ENCODE data around the gene HSPA6.

The HSPA6 gene

GRCh38 chr1:161501234-161501633 lies 23.1 kb upstream of the HSPA6 start:
- no peaks in the 10 kb centered on the region for H3K36me3 Mint-ChIP-seq (ENCODE audit: low read depth)
- no peak overlapping the region for H3K4me3 Mint-ChIP-seq
- TF ChIP-seq CTCF (IDR thresholded peaks at IDR 0.05; ENCODE audit: unreplicated experiment in 3 of 3): no peak
- H3K27ac Mint-ChIP-seq: peak overlapping the region in 1 of 3 experiments; percentile 6
- peaks cover 6% of the 10 kb centered on the region for H3K4me1 Mint-ChIP-seq
- peaks cover 30% of the 10 kb centered on the region for H3K27me3 Mint-ChIP-seq (ENCODE audit: low read depth)
- no peaks in the 10 kb centered on the region for H3K9me3 Mint-ChIP-seq

GRCh38 chr1:161502181-161502580 lies 22.2 kb upstream of the HSPA6 start:
- Mint-ChIP-seq H3K4me1 (peaks cover 12% of the 10 kb centered on the region), H3K36me3 (ENCODE audit: low read depth) (no peaks in the 10 kb centered on the region), H3K4me3 (no peak overlapping the region), H3K27me3 (ENCODE audit: low read depth) (peaks cover 30% of the 10 kb centered on the region), H3K9me3 (no peaks in the 10 kb centered on the region), H3K27ac (no peak overlapping the region)
- TF ChIP-seq CTCF (IDR thresholded peaks at IDR 0.05; ENCODE audit: unreplicated experiment in 3 of 3): no peak

- Mint-ChIP-seq H3K4me3 (no peak overlapping the region), H3K36me3 (ENCODE audit: low read depth) (no peaks in the 10 kb centered on the region)
- no peak for TF ChIP-seq CTCF (IDR thresholded peaks at IDR 0.05; ENCODE audit: unreplicated experiment in 3 of 3)
These were observed 21.5 kb upstream of the HSPA6 start for GRCh38 chr1:161502641-161503393.

GRCh38 chr1:161503394-161503748 lies 21.0 kb upstream of the HSPA6 start:
- TF ChIP-seq CTCF (IDR thresholded peaks at IDR 0.05; ENCODE audit: unreplicated experiment in 3 of 3): no peak
- no peaks in the 10 kb centered on the region for H3K9me3 Mint-ChIP-seq
- no peaks in the 10 kb centered on the region for H3K36me3 Mint-ChIP-seq (ENCODE audit: low read depth)
- H3K27ac Mint-ChIP-seq: no peak overlapping the region
- H3K4me3 Mint-ChIP-seq: no peak overlapping the region
- H3K27me3 Mint-ChIP-seq (ENCODE audit: low read depth): peaks cover 30% of the 10 kb centered on the region
- peaks cover 9% of the 10 kb centered on the region for H3K4me1 Mint-ChIP-seq

More at GRCh38 chr1:161502641-161503393, 21.5 kb upstream of the HSPA6 start:
- Mint-ChIP-seq H3K27me3 (ENCODE audit: low read depth) (peaks cover 30% of the 10 kb centered on the region), H3K27ac (no peak overlapping the region), H3K9me3 (no peaks in the 10 kb centered on the region), H3K4me1 (peaks cover 9% of the 10 kb centered on the region)

GRCh38 chr1:161505686-161506085 lies 18.7 kb upstream of the HSPA6 start:
- no peak overlapping the region for H3K4me3 Mint-ChIP-seq
- no peaks in the 10 kb centered on the region for H3K36me3 Mint-ChIP-seq (ENCODE audit: low read depth)
- no peak for TF ChIP-seq CTCF (IDR thresholded peaks at IDR 0.05; ENCODE audit: unreplicated experiment in 3 of 3)
- H3K9me3 Mint-ChIP-seq: no peaks in the 10 kb centered on the region
- no peak overlapping the region for H3K27ac Mint-ChIP-seq
- H3K4me1 Mint-ChIP-seq: peaks cover 9% of the 10 kb centered on the region
- H3K27me3 Mint-ChIP-seq (ENCODE audit: low read depth): peaks cover 18% of the 10 kb centered on the region

Data from nephron (organoid).